Myocyte (in vitro differentiated cells): ENCODE data around the gene SEC14L3. TPM values are rescaled to one million over a fixed set of nuclear protein-coding genes. Genes with fewer than 3 reads are reported as not detected.
"Not testable (repeated sequence)": the region's sequence is repeated elsewhere in the genome, so short reads cannot be mapped to it uniquely, and the experiment has no call there.

Experiments used
- DNase-seq: peaks from one replicate; pipeline ENCODE4 v3.0.0-alpha.2; 2012; ENCODE audit warnings: low read depth
- total RNA-seq: library from RNA; depleted of rRNA; stranded (reverse); fragments of >200 nt; gene quantifications from 2 replicates; pipeline ENCODE4 v1.2.3, GENCODE V29; 2014

Gene SEC14L3
- total RNA-seq, 1 donor from 2014 or later, result not detected

DNA sequence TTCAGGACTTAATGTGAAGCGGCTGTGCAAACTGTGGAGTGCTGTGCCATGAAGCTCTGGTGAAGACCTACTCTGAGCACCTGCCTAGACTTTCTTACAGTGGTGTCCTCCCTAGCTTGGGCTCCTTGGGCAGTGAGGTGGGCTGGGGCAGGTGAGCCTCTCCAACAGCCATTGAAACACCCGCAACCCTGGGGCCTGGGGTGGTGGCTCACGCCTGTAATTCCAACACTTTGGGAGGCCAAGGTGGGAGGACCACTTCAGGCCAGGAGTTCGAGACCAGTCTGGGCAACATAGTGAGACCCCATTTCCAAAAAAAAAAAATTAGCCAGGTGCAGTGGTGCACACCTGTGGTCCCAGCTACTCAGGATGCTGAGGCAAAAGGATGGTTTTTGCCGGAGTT lies 14.3 kb upstream of the SEC14L3 start:
- no peak for DNase-seq

DNA sequence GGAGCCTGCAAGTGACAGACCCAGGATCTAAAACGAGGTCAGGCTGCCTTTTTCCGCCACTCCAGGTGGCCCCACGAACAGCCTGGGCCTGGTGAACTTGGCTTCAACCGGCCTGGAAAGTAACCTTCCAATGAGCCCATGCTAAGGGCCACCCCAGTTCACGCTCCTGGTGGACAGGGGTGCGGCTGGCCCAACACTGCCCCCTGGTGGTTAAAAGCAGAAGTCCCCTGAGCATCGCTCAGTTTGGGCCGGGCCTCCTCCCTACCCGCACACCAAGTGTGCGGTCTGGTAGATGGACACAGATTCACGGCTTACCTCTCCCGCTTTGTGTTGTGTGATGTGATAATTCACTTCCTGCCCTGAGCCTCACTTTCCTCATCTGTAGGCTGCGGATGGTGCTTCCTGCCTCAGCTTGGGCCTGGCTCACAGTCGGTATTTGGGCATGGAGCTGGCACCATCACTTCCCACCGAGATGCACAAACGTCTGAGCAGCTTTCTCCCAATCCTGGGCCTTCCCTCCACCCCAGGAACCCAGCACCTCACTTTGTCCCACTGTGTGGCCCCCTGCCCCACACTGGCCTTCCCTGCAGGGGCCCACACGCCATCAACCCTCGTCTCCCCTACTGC lies 13.7 kb upstream of the SEC14L3 start:
- DNase-seq, result peak; percentile 57

DNA sequence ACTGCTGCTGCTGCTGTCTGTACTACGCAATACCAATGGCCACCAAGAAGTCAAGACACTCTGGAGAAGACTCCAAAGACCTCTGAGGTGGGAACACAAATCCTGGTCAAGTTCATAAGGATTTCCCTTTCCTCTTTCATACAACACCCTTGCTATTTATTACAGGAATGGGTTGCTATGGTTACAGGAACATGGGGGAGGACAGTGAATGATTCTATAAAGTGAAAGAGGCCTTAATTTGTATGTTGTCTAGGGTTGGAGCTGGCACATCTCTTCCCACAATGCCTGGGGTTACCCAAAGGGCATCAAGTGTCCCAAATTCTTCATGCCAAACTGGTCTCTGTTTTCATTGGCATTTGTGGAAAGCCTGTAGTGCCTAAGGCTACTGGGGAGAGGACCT lies 11.4 kb upstream of the SEC14L3 start:
- DNase-seq, result no peak

- DNase-seq, result no peak
Measured at GRCh38 chr22:30481711-30482110, 9.9 kb upstream of the SEC14L3 start.

GRCh38 chr22:30479981-30480380 lies 8.2 kb upstream of the SEC14L3 start:
- no peak for DNase-seq

DNA sequence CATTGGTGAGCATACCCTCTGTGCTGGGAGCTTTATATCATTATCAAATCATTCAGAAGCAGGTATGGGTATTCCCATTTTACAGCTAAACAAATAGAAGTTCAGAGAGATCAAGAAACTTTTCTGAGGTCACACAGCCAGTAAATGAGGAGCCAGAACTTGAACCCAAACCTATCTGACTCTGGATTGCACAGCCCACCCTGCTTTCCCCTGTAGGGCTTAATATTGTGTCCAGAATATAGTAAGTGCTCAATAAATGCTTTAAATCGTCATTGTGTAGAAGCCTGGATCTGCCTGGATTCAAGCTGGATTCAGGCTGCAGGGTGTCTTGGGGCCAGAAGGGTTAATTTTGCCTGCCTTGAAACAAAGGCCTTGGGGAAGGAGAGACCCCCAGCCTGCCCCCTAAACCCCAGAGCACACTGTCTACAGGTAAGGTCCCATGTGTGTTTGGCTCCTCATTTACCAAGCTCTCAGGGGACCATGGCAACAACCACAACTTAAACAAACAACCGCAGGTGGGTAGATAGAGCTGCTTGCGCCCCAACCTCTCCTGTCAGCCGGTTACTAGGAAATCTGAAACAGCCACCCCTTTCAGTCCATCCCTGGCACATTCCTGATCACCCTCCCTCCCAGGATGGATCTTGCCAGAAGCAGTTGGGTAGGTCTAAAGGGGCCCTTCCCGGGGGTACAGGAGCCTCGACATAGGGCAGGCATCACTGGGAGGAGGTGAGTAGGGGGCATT lies 3.0 kb upstream of the SEC14L3 start:
- no peak for DNase-seq

DNA sequence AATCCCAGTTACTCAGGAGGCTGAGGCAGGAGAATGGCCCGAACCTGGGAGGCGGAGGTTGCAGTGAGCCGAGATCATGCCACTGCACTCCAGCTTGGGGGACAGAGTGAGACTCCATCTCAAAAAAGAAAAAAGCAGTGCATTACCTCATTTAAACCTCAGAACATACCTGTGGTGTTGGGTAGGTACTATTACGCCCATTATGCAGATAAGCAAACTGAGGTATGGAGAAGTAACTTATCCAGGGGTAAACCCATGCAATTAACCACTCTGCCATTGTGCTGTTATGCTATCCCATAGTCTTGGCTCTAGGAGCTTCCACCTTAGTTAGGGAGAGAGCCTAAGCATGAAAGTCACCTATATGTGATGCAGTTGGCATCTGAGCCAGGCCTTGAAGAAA lies 2.3 kb upstream of the SEC14L3 start:
- DNase-seq, result no peak

DNA sequence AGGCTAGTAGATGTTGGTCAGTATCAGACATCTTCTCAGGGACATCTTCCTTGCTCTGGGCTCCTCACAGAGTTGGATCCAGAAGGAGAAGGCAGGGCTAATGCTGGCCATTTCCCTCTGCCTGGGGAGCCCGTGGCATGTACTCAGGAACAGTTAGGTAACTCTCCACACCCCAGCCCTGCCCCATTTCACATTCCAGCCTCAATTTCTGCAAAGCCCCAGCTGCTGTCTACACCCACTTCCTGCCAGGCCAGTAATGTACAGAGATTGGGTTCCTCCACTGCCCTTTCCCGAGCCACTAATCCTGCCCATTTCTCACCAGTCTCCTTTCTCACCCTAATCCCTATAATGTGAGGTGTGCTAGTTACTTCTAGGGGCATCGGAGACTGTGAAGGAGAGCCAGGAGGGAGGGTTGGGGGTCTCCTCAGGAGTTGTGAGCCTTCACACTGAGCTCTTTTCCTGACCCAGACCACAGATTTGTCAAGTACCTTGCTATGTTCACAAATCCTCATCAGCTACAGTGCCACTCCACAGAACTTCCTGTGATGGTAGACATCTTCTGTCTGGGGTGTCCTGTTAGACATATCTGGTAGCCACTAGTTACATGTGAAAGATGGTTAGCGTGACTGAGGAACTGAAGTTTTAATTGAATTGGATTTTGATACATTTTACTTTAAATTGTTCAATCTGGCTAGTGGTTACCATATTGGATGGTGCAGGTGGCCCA lies 1.3 kb upstream of the SEC14L3 start:
- DNase-seq, result no peak

DNA sequence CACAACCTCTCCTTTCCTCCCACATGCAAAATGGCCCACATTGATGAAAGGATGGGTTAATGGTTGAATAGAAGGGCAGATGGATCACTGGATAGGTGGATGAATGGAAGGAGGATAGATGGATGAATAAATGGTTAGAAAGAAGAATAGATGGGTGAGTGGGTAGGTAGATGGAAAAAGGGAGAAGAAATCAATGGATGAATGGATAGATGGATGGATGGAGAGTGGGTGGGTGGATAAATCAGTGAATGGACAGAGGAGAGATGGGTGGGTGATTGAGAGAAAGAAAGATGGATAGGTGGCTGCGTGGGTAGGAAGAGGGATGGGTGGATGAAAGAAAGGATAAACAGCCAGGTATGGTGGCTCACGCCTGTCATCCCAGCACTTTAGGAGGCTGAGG lies 1.2 kb downstream of the SEC14L3 start:
- DNase-seq, result no peak

- DNase-seq, result no peak
Measured at GRCh38 chr22:30469165-30469564, 2.7 kb downstream of the SEC14L3 start.

DNA sequence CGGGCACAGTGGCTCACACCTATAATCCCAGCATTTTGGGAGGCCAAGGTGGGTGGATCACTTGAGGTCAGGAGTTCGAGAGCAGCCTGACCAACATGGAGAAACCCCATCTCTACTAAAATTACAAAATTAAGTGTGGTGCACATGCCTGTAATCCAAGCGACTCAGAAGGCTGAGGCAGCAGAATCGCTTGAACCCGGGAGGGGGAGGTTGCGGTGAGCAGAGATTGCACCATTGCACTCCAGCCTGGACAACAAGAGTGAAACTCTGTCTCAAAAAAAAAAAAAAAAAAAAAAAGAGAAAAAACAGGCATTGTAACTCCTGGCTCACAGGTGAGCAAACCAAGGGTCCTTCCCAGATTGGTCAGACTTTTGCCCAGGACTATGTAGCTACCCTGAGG lies 11.3 kb downstream of the SEC14L3 start:
- DNase-seq, result not testable (repeated sequence)

DNA sequence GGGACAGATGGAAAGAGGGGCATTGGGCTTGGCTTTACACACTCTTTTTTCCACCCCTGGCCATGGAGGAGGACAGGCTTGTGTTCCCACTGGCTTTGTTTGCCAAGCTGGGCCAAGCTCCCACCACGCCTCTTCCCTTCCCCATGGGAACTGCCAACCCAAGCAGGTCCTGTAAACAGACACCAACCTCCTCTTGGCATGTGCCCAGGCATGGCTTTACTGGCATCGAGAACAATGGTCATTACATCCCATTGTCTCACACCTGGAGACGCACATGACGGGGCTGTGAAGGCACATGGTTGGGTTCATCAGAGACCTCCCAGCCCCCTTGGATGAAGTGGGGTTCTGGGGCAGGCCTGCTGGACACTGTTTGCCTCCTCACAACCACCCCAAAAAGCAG lies 11.7 kb downstream of the SEC14L3 start:
- DNase-seq, result no peak

GRCh38 chr22:30459181-30460052 lies 12.4 kb downstream of the SEC14L3 start:
- peak; percentile 46 for DNase-seq

GRCh38 chr22:30457981-30458380 lies 13.8 kb downstream of the SEC14L3 start:
- DNase-seq, result no peak

- DNase-seq, result no peak
Measured at GRCh38 chr22:30455075-30455840, 16.6 kb downstream of the SEC14L3 start.

DNA sequence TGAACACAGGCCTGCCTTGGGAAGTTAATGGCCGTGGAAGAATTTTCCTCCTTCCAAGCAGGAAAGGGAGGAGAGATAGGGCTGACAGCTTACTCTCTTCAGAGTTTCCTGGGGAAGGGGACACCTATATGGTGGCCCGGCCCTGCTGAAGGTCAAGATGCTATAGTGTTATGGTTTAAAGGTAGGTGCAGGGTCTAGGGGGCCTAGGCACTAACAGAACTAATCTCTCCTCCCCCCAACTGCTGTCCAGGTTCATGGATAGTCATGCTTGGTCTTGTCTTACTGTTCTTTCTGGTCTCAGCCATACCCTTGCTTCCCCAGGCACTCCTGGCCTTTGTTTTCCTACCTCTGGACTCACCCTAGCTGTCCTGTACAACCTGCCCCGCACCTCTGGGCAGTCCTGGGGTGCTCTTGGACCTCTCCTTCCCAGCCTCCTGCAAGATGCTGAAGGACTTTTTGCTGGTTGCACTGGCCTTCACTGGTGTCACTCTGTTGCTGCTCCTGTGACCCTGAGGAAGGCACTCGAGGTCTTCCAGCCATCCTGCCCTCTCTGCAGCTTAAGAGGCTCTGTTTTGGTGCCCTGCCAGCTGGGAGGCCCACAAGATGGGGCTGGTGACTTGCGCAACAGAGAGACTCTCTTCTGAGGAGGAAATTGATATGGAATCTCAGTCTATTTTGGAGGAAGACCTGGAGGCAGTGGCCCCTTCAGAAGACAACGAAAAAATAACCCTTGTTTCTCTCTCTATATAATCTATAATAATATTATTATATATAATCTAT lies 17.9 kb downstream of the SEC14L3 start:
- peak; percentile 16 for DNase-seq

DNA sequence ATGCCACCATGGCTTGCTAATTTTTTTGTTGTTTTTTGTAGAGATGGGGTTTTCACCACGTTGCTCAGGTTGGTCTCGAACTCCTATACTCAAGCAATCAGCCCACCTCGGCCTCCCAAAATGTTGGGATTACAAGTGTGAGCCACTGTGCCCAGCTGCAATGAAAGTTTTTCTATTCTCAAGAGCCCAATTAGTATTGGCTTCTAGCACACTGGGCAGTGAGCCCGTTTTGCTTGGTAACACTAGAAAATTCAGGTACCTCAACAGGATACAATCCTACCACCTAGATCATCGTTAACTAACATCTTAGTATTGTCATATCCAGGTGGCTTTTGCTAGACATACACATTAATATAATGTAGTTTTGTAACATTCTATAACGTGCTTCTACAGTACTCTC lies 19.0 kb downstream of the SEC14L3 start:
- DNase-seq, result no peak

DNA sequence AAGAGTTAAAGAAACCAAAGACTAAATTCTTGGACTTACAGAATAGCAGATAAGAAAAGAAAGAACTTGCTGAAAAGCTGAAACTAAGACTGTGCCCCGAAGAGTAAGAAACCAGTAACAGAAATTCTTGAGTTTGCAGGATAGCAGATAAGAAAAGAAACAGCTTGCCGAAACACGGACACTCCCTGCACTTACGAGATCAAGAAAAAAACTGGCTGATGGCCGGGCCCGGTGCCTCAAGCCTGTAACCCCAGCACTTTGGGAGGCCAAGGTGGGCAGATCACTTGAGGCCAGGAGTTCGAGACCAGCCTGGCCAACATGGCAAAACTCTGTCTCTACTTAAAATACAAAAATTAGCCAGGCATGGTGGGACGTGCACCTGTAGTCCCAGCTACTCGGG lies 20.3 kb downstream of the SEC14L3 start:
- DNase-seq, result not testable (repeated sequence)

DNA sequence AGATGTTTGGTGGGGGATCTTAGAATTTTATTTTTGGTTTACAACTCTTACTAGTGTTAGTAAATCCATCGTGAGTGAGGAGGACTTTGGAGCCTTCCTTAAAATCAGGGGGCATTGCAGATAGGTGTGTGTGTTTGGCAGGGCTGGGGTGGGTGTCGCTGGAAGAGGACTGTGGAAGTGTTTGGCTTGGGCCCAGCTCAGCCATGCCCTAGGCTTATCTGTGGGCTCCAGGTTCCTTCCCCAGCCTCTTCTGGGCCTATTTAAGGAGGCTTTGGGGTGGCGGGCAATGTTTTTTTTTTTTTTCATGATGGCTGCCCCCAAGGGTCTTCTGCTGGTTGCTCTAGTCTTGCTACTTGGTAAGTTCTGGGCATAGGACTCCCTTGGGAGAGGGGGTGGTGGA lies 24.2 kb downstream of the SEC14L3 start:
- no peak for DNase-seq
